Ramos (cell line): ENCODE results near the gene RNASET2.
"Not testable (repeated sequence)": the region's sequence is repeated elsewhere in the genome, so short reads cannot be mapped to it uniquely, and the experiment has no call there.

Experiments used
- in situ Hi-C: fragments of 300-500 bp; cut with MboI; formaldehyde crosslinking; loops from one replicate; pipeline ENCODE4 v1.14.3; 2022; ENCODE audit warnings: low sequenced_read_pairs; ENCODE audit not compliant: unreplicated experiment

The RNASET2 gene

DNA sequence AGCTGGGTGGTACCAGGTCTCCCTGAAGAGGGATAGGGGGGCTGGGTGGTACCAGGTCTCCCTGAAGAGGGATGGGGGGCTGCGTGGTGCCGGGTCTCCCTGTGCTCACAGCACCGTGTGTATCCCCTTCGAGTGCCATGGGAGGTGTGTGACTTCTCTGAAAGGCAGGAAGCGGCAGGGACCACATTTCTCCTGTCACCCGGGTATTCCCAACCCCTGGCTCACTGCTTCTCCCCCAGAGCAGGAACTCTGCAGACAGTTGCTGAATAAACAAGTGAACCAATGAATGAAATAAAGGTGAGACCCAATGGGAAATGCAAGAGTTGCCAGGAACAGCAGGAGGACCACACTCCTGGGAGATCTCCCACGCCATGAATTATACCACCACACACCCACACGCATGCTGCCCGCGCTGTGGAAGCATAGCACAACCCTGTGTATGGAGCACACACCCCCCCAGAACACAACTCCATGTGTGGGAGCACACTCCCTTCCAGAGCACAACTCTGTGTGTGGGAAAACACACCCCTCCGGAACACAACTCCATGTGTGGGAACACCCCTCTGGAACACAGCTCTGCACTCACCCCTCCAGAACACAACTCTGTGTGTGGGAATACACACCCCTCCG, 50.7 kb downstream of the RNASET2 start:
- in situ Hi-C loops: no loop called here

DNA sequence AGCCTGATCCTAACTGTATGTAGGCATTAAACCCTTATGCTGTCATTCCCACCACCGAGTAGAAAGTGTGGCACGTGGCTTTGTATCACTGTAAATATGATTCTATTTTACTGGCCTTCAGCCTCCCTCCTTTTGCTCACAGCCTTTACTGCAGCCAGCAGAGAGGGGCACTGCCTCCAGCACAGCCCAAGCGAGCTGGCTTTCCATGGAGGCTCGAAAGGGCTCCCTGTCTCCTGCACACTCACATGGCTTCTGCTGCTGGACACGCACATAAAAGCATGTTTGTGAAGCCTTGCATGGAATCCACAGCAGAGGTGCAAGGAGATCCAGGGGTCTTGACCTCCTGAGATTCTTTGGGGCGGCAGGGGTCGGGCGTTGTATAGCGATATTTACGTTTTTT, 51.3 kb downstream of the RNASET2 start:
- in situ Hi-C loops: no loop called here

DNA sequence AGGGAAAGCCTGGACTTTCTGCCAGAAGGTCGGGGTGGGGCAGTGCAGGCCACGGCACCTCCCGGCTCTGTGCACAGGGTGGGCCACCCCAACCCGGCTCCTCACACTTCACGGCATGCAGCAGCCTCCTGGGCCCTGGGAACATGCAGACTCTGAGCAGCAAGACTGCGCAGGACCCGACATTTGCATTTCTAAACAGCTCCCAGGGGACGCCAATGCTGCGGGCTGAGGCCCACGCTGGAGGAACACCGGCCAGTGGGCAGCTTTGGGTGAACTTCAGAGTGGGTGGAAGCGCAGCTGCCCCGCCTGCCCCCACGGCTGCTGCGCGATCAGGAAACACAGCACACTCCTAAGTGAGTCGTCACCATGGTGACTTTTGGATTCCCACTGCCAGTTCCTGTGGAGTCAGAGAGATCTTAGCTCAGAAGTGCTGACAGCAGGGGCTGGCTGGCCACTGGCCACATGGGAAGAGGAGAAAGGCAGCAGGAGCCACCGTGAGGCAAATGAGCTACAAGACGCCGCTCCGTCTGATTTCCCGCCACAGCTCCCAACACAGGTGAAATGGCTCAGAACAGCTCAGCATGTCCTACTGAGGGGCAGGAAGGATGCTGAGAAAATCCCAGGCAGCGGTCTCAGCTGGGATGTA, 52.1 kb downstream of the RNASET2 start:
- in situ Hi-C loops: no loop called here

DNA sequence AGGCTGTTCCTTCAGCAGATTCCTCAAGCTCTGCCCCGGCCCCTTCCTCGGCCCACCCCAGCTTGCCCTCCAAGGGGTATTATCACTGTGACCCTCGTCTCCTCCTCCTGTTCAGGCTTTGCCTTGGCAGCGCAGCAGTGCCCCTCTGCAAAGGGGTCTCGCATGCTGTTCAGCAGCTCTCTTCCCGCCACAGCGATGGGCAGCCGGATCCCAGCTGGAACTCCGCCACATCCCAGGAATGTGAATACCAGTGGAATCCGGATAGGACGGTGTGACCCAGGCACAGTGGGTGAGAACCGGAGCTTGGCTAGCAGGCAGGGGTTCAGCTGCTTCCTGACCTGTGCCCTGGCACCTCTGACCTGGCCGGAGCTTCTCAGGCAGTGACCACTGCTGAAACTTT, 52.9 kb downstream of the RNASET2 start:
- in situ Hi-C loops: no loop called here

DNA sequence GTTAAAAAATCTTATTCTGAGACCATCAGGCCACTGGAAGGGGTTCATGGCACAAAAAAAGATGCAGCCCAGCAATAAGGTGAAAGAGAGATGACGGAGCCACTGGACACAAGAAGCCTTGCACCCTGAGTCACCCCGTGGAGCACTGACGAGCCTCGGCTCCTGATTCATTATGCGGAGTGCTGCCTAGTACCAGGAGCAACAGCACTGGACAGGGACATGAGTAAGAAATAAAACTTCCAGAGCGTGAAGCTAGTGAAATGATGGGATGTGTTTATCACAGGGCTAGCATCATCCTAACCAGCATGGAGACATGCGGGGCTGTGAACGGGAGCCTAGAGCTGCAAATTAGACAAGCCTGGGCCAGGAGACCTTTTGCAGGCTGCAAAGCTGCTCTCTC, 53.3 kb downstream of the RNASET2 start:
- in situ Hi-C loops: no loop called here

DNA sequence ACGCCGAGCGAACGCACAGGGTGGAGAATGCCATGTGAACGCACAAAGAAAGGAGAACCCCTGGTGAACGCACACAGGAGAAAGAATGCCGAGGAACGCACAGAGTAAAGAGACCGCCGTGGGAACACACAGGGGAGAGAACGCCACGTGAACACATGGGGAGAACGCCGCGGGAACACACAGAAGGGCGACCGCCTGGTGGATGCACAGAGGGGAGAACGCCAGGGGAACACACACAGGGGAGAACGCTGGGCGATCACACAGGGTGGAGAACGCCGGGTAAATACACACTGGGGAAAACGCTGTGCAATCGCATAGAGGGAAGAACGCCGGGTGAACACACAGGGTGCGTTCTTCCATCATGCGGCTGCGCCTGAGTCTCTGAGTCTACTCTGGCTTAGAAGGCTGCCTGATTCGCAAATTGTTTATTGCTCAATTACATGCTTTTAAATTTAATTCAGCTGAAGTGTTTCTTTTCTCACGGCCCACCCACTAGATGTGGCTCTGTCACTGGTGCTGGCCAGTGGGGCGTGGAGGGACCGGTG, 54.1 kb downstream of the RNASET2 start:
- in situ Hi-C loops: no loop called here

DNA sequence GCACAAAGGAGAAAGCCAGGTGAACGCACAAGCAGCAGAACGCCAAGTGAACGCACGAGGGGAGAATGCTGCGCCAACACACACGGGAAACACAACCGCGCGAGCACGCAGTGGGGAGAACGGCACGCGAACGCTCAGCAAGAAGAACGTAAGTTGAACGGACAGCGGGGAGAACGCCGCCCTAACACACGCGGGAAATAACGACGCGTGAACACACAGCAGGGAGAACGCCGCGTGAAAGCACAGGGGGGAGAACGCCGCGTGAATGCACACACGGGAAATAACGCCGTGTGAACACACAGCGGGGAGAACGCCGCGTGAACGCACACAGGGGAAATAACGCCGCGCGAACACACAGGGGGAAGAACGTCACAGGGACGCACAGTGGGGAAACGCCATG, 54.7 kb downstream of the RNASET2 start:
- in situ Hi-C loops: no loop called here

DNA sequence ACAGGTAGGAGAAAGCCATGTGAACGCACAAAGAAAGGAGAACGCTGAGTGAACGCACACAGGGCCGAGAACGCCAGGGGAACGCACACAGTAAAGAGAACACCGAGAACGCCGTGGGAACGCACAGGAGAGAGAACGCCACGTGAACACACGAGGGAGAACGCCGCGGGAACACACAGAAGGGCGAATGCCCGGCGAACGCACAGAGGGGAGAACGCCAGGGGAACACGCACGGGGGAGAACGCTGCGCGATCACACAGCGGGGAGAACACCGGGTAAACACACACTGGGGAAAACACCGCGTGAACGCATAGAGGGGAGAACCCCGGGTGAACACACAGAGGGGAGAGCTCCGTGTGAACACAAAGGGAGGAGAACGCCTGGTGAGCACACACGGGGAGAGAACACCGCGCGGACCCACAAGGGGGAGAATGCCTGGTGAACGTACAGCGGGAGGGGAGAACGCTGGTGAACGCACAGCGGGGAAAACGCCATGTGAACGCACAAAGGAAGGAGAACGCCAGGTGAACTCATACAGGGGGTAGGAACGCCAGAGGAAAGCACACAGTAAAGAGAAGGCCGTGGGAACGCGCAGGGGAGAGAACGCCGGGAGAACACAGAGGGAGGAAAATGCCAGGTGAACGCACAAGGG, 55.3 kb downstream of the RNASET2 start:
- in situ Hi-C loops: no loop called here

DNA sequence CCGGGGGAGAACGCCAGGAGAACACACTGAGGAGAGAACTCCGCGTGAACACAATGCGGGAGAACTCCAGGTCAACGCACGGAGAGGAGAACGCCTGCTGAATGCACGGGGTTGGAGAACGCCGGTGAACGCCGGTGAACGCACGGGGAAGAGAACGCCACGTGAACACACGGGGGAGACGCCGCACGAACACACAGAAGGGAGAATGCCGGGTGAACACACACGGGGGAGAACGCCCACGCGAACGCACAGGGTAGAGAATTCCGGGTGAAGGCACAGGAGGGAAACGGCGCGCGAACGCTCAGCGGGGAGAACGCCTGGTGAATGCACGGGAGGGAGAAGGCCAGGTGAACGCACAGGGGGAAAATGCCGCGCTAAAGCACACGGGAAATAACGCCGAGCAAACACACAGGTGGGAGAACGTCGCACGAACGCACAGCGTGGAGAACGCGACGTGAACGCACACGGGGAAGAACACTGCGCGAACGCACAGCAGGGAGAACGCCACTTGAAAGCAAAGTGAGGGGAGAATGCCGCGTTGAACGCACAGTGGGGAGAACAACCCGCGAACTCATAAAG, 56.1 kb downstream of the RNASET2 start:
- in situ Hi-C loops: no loop called here

DNA sequence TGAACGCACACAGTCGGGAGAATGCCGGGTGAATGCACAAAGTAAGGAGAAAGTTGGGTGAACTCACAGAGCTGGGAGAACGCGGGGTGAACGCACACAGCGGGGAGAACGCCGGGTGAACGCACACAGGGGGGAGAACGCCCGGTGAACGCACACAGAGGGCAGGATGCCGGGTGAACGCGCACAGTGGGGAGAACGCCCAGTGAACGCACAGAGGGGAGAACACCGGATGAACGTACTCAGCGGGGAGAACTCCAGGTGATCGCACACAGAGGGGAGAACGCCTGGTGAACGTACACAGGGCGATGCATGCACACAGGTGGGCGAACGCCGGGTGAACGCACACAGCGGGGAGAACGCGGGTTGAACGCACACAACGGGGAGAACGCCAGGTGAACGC, 57.4 kb downstream of the RNASET2 start:
- in situ Hi-C loops: no loop called here

DNA sequence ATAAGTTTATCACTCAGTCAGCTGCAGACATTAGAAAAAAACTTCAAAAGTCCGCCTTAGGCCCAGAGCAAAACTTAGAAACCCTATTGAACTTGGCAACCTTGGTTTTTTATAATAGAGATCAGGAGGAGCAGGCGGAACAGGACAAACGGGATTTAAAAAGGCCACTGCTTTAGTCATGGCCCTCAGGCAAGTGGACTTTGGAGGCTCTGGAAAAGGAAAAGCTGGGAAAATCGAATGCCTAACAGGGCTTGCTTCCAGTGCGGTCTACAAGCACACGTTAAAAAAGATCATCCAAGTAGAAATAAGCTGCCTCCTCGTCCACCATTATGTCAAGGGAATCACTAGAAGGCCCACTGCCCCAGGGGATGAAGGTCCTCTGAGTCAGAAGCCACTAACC, 61.7 kb downstream of the RNASET2 start:
- in situ Hi-C loops: not testable (repeated sequence)

DNA sequence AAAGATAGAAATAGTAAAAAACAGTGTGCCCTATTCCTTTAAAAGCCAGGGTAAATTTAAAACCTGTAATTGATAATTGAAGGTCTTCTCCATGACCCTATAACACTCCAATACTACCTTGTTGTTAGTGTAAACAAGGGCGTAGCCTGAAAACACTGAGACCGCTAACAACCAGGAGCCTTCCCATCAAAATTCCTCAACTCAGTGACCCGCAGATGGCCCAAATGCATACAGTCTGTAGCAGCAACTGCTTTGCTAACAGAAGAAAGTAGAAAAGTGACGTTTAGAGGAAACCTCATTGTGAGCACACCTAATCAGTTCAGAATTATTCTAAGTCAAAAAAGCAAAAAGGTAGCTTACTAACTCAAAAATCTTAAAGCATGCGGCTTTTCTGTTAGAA, 63.9 kb downstream of the RNASET2 start:
- in situ Hi-C loops: not testable (repeated sequence)

DNA sequence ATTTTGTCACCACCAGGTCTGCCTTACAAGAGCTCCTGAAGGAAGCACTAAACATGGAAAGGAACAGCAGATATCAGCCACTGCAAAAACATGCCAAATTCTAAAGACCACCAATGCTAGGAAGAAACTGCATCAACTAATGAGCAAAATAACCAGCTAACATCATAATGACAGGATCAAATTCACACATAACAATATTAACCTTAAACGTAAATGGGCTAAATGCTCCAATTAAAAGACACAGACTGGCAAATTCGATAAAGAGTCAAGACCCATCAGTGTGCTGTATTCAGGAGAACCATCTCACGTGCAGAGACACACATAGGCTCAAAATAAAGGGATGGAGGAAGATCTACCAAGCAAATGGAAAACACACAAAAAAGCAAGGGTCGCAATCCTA, 69.6 kb downstream of the RNASET2 start:
- in situ Hi-C loops: not testable (repeated sequence)

DNA sequence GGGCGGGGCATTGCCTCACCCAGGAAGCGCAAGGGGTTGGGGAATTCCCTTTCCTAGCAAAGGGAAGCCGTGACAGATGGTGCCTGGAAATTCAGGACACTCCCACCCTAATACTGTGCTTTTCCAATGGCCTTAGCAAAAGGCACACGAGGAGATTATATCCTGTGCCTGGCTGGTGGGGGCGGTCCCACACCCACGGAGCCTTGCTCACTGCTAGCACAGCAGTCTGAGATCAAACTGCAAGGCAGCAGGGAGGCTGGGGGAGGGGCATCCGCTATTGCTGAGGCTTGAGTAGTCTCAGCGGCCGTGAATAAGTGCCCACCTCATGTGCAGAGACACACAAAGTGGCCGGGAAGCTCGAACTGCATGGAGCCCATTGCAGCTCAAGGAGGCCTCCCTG, 71.4 kb downstream of the RNASET2 start:
- in situ Hi-C loops: not testable (repeated sequence)

DNA sequence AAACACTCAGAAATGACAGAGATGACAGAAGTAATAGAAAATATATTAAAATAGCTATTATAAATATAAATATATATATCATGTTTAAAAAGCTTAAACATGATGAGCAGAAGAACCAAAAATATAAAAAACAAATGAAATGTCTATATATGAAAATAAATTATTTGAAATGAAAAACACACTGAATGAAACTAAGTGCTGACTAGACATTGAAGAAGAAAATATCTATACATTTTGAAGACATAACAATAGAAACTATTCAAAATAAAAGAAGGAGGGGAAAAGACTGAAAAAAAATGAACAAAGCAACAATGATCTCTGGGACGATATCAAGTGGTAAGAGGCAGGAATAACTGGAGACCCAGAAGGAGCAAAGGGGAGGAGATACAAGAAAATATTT, 76.8 kb downstream of the RNASET2 start:
- in situ Hi-C loops: no loop called here
